Stimulated activated naive CD8-positive, alpha-beta T cell treated with anti-CD3 and anti-CD28 coated beads, Interleukin-15, amount 100 ng/mL, for 72 hours (primary cell): Measurements from ENCODE around the gene C5orf22.
"Not testable (repeated sequence)": the region's sequence is repeated elsewhere in the genome, so short reads cannot be mapped to it uniquely, and the experiment has no call there.

Experiments used
- ATAC-seq: fragments of 150-1000 bp; cut with Tn5 transposase; 2 replicates; pipeline ENCODE4 v1.10.0; 2021; ENCODE audit warnings: mild to moderate bottlenecking, moderate library complexity
- DNase-seq, 2 donors: peaks; one replicate each; pipeline ENCODE4 v3.0.0; 2021 to 2022
- H3K27ac Mint-ChIP-seq, 2 donors: one replicate each; pipeline ENCODE4 v1.8.0; 2022; ENCODE audit warnings: mild to moderate bottlenecking in 2 of 2, mixed read lengths in 2 of 2, moderate library complexity in 2 of 2
- H3K27me3 Mint-ChIP-seq: one replicate; pipeline ENCODE4 v1.8.0; 2022; ENCODE audit warnings: mixed read lengths
- H3K4me1 Mint-ChIP-seq: one replicate; pipeline ENCODE4 v1.8.0; 2022; ENCODE audit warnings: mild to moderate bottlenecking, mixed read lengths
- H3K4me3 Mint-ChIP-seq, 2 donors: one replicate each; pipeline ENCODE4 v1.8.0; 2022; ENCODE audit warnings: mild to moderate bottlenecking in 2 of 2, mixed read lengths in 2 of 2, moderate library complexity in 1 of 2
- H3K9me3 Mint-ChIP-seq, 2 donors: one replicate each; pipeline ENCODE4 v1.8.0; 2022; ENCODE audit warnings: mixed read lengths in 2 of 2

C5orf22 gene

GRCh38 chr5:31574772-31575171 lies 42.7 kb downstream of the C5orf22 start:
- DNase-seq (no peak), ATAC-seq (no peak)
- Mint-ChIP-seq H3K4me1 (no peaks in the 10 kb centered on the region), H3K4me3 (no peak overlapping the region), H3K27ac (no peak overlapping the region), H3K27me3 (no peaks in the 10 kb centered on the region), H3K9me3 (no peaks in the 10 kb centered on the region)

GRCh38 chr5:31577438-31577837 lies 45.3 kb downstream of the C5orf22 start:
- no peak overlapping the region for H3K27ac Mint-ChIP-seq
- ATAC-seq (no peak), DNase-seq (no peak)
- no peak overlapping the region for H3K4me3 Mint-ChIP-seq
- no peaks in the 10 kb centered on the region for H3K9me3 Mint-ChIP-seq
- peaks cover 6% of the 10 kb centered on the region for H3K27me3 Mint-ChIP-seq
- H3K4me1 Mint-ChIP-seq, result no peaks in the 10 kb centered on the region

DNA sequence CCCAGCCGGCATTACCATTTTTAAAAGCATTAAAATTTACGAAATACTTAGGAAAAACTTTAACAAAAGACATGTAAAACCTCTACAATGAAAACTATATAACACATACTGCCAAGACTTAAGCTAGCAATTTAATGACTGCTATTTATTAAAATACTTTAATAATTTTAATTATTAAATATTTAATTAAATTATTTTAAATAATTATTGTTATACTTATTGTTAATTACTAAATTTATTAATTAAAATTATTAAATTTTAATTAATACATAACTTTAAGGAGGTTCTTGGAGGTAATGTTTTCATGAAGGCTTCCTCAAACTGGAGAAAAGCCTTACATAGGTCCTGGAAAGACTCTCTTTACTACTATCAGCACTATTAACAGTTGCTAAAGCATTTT lies 47.5 kb downstream of the C5orf22 start:
- no peaks in the 10 kb centered on the region for H3K4me1 Mint-ChIP-seq
- no peak for ATAC-seq
- H3K27me3 Mint-ChIP-seq, result peaks cover 15% of the 10 kb centered on the region
- DNase-seq, result no peak
- H3K9me3 Mint-ChIP-seq, result no peaks in the 10 kb centered on the region
- H3K27ac Mint-ChIP-seq, result no peak overlapping the region
- H3K4me3 Mint-ChIP-seq, result no peak overlapping the region

DNA sequence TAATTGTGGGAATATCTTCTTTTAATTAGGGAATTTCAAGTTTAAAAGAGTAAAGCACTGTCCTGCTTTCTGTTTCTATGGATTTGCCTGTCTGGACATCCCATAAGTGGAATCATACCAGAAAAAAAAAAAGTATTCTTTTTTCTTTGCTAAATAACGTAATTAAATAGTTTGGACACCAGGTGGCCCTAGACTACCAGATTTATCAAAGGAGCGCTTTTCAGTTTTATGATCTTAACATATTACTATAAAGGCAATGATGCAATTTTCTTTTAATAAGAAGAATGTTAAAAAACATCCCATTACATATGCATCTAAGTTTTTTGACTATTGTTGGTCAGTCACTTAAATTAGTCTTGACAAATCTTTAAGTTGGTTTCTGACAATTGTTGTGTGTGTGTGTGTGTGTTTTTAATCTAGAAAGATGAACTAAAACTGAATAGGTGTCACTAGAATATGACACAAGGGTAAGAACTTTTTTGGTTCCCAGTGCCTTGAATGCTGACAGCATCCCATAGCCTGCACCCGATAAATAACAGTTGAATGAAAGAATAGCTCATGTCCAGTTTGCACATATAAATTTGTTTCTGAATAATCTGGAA lies 49.5 kb downstream of the C5orf22 start:
- Mint-ChIP-seq H3K27me3 (peaks cover 15% of the 10 kb centered on the region), H3K9me3 (no peaks in the 10 kb centered on the region), H3K27ac (no peak overlapping the region), H3K4me3 (no peak overlapping the region), H3K4me1 (no peaks in the 10 kb centered on the region)
- no peak for ATAC-seq
- DNase-seq, result no peak

DNA sequence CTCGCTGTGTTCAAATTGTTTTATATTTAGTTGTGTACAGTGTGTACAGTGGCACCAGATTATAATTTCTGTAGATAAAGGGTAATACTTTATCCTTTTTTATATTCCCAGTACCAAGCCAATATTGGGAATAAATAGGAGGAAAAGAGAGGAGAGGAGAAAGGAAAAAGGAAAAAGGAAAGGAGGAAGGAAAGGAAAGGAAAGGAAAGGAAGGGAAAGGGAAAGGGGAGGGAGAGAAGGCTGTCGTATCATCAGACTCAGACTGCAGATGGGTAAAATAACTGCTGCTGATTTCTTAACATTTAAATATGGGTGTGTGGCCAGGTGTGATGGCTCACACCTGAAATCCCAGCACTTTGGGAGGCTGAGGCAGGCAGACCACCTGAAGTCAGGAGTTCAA lies 51.0 kb downstream of the C5orf22 start:
- ATAC-seq (no peak), DNase-seq (no peak)
- Mint-ChIP-seq H3K27me3 (peaks cover 15% of the 10 kb centered on the region), H3K9me3 (no peaks in the 10 kb centered on the region), H3K4me1 (no peaks in the 10 kb centered on the region), H3K27ac (no peak overlapping the region), H3K4me3 (no peak overlapping the region)

DNA sequence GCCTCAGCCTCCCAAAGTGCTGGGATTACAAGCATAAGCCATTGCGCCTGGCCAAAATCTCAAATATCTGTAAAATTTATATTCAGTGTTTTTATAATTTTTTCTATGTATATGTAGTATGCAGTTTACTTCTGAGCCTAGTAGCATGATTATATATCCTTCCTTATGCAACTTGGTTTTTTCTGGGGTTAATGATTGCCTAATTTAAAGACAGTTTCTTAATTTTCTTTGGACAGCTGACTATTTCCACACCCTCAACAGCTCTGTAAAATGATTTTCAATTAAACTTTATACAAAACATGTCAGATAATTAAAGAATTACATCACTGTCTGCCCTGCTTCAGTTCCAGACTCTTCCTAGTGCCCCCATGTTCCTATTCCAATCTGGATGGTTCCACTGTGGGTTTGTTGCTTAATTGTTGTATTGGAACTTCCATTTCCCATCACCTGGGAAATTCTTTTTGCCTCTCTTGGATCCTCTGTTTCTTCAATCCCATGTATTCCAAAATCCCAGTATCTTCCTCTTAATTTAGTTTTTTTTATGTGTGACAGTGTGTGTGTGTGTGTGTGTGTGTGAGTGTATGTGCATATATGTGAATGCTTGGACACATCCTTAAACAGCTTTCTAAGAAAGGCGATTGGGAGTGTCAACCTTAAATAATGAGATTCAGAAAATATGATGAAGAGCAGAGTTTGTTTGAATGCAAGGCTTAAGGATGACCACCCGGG lies 53.2 kb downstream of the C5orf22 start:
- Mint-ChIP-seq H3K4me1 (no peaks in the 10 kb centered on the region), H3K9me3 (no peaks in the 10 kb centered on the region), H3K4me3 (no peak overlapping the region), H3K27ac (no peak overlapping the region), H3K27me3 (peaks cover 15% of the 10 kb centered on the region)
- DNase-seq, result no peak
- no peak for ATAC-seq

GRCh38 chr5:31585895-31586270 lies 53.8 kb downstream of the C5orf22 start:
- H3K9me3 Mint-ChIP-seq, result no peaks in the 10 kb centered on the region
- H3K27ac Mint-ChIP-seq, result no peak overlapping the region
- no peaks in the 10 kb centered on the region for H3K4me1 Mint-ChIP-seq
- ATAC-seq, result no peak
- no peak overlapping the region for H3K4me3 Mint-ChIP-seq
- no peak for DNase-seq
- peaks cover 15% of the 10 kb centered on the region for H3K27me3 Mint-ChIP-seq

DNA sequence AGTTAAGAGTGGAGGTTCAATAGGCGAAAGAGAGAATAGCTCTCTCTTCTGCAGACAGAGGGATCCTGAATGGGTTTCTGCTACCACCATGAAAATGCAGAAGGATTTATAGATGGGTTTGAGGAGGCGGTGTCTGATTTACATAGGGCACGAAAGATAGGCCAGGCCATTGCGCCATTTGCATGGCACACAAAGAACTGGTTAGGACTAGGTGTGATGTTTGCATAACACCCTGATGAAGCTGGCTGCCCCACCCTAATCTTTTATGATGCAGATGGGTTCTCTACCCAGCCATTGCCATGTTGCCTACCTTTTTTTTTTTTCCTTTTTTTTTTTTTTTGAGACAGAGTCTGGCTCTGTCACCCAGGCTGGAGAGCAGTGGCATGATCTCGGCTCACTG lies 55.4 kb downstream of the C5orf22 start:
- Mint-ChIP-seq H3K27ac (no peak overlapping the region), H3K4me3 (no peak overlapping the region), H3K4me1 (no peaks in the 10 kb centered on the region), H3K9me3 (no peaks in the 10 kb centered on the region), H3K27me3 (peaks cover 8% of the 10 kb centered on the region)
- DNase-seq (no peak), ATAC-seq (no peak)

DNA sequence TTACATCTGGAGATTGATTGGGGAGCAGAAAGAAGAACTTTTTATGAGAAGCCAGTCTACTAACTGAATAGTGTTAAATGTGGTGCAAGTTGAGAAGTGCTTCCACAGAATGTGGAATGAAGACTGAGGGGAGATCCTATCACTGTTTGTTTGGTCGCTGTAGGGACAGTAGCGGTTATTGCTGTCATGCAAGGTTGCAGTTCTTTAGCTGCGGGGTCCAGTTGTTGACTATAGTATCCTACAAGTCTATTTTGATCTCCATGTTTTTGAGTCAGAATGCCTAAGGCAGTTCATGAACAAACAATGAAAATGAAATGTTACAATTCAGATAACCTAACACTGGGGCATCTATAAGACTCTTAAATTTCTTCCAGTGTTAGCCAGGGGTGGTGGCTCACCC lies 61.6 kb downstream of the C5orf22 start:
- Mint-ChIP-seq H3K4me3 (no peak overlapping the region), H3K9me3 (no peaks in the 10 kb centered on the region), H3K4me1 (no peaks in the 10 kb centered on the region), H3K27ac (no peak overlapping the region), H3K27me3 (no peaks in the 10 kb centered on the region)
- DNase-seq, result no peak
- ATAC-seq, result no peak

DNA sequence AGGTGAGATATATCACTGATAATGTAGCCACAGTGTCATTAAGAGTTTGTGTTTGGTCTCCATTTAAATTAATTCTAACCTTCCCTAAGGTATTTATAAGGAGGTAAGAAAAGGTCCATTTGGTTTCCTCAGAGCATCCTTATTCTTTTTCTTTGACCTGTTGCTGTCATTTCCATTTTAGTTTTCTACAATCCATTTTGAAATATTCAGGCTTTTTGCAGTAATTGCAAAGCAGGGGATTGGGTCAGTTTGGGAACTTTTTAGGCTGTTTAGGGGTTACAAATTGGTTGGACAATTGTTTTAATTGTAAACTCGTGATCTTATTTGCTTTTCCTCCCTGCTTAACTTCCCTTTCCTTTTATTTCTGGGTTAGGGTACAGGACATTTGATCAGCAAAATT lies 64.3 kb downstream of the C5orf22 start:
- peaks cover 8% of the 10 kb centered on the region for H3K27me3 Mint-ChIP-seq
- no peaks in the 10 kb centered on the region for H3K4me1 Mint-ChIP-seq
- H3K4me3 Mint-ChIP-seq, result no peak overlapping the region
- no peaks in the 10 kb centered on the region for H3K9me3 Mint-ChIP-seq
- H3K27ac Mint-ChIP-seq, result no peak overlapping the region
- no peak for ATAC-seq
- no peak for DNase-seq

GRCh38 chr5:31598640-31599611 lies 66.8 kb downstream of the C5orf22 start:
- Mint-ChIP-seq H3K27ac (no peak overlapping the region), H3K27me3 (peaks cover 17% of the 10 kb centered on the region), H3K9me3 (no peaks in the 10 kb centered on the region), H3K4me1 (no peaks in the 10 kb centered on the region), H3K4me3 (no peak overlapping the region)
- no peak for ATAC-seq
- DNase-seq, result no peak

DNA sequence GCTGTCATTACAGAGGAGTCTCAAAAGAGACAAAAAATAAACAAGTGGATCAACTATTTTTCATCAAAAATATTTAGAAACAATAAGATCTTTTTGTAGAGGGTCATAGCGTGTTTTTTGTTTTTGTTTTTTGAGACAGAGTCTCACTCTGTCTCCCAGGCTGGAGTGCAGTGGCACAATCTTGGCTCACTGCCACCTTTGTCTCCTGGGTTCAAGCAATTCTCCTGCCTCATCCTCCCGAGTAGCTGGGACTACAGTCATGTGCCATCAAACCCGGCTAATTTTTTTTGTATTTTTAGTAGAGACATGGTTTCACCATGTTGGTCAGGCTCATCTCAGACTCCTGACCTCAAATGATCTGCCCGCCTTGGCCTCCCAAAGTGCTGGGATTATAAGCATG lies 70.2 kb downstream of the C5orf22 start:
- not testable (repeated sequence) for ATAC-seq, H3K4me3 Mint-ChIP-seq

GRCh38 chr5:31604240-31604639 lies 72.1 kb downstream of the C5orf22 start:
- Mint-ChIP-seq H3K9me3 (no peaks in the 10 kb centered on the region), H3K27me3 (peaks cover 17% of the 10 kb centered on the region), H3K27ac (no peak overlapping the region), H3K4me1 (no peaks in the 10 kb centered on the region), H3K4me3 (no peak overlapping the region)
- no peak for DNase-seq
- ATAC-seq, result no peak

More for the DNA sequence above, 70.2 kb downstream of the C5orf22 start:
- H3K27ac Mint-ChIP-seq, H3K4me1 Mint-ChIP-seq, DNase-seq, H3K9me3 Mint-ChIP-seq: not testable (repeated sequence)
- H3K27me3 Mint-ChIP-seq, result peaks cover 17% of the 10 kb centered on the region

- no peak overlapping the region for H3K4me3 Mint-ChIP-seq
Measured at GRCh38 chr5:31604644-31605043, 72.5 kb downstream of the C5orf22 start.

More at GRCh38 chr5:31604644-31605043, 72.5 kb downstream of the C5orf22 start:
- no peaks in the 10 kb centered on the region for H3K4me1 Mint-ChIP-seq
- ATAC-seq, result no peak
- no peak overlapping the region for H3K27ac Mint-ChIP-seq
- DNase-seq, result no peak
- H3K9me3 Mint-ChIP-seq, result no peaks in the 10 kb centered on the region
- H3K27me3 Mint-ChIP-seq, result peaks cover 17% of the 10 kb centered on the region
